HAP-1 (cell line): Measurements from ENCODE around the gene GALNT9.

Experiments
- DNase-seq, 2 experiments: peaks; one replicate each; pipeline ENCODE4 v3.0.0-alpha.2; 2016 to 2020; ENCODE audit warnings: low spot score in 2 of 2
- H3K27me3 ChIP-seq: fragments of 250-450 bp; sonication (Bioruptor Pico); 2 replicates; pipeline ENCODE4 v1.5.1; 2020; ENCODE audit warnings: low read depth, mild to moderate bottlenecking, moderate library complexity
- H3K36me3 ChIP-seq: fragments of 250-450 bp; sonication (Bioruptor Pico); replicated peaks from 2 replicates; pipeline ENCODE4 v1.5.1; 2020; ENCODE audit warnings: mild to moderate bottlenecking
- H3K4me1 ChIP-seq: fragments of 250-450 bp; sonication (Bioruptor Pico); 2 replicates; pipeline ENCODE4 v1.5.1; 2020; ENCODE audit warnings: mild to moderate bottlenecking
- H3K4me3 ChIP-seq: fragments of 250-450 bp; sonication (Bioruptor Pico); 2 replicates; pipeline ENCODE4 v1.5.1; 2020; ENCODE audit warnings: mild to moderate bottlenecking, moderate library complexity
- H3K9me3 ChIP-seq: fragments of 250-450 bp; sonication (Bioruptor Pico); 2 replicates; pipeline ENCODE4 v1.5.1; 2020; ENCODE audit warnings: mild to moderate bottlenecking, moderate library complexity
- in situ Hi-C: fragments of 300-500 bp; cut with MboI; formaldehyde crosslinking; loops from 3 replicates; pipeline ENCODE4 v1.14.3; 2020; ENCODE audit warnings: low sequenced_read_pairs, inconsistent platforms, mixed read lengths

GALNT9 gene

DNA sequence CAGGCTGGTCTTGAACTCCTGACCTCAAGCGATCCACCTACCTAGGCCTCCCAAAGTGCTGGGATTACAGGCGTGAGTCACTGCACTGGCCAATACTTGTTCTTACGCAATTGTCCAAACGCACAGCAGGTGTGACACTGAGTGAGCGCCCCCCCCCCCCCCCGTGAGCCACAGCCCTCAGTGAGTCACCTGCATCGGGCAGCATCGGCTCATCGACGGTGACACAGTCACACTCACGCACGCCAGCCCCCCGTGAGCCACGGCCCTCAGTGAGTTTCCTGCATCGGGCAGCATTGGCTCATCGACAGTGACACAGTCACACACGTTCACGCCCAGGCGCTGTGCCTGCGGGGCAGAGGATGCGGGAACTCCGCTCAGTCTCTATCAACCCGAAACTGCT is 42.5 kb downstream of the GALNT9 start:
- Histone ChIP-seq H3K4me3 (no peak overlapping the region), H3K4me1 (no peaks in the 10 kb centered on the region), H3K9me3 (no peaks in the 10 kb centered on the region), H3K27me3 (peaks cover 3% of the 10 kb centered on the region; the same call in 1 of the 2 replicates), H3K36me3 (no peaks in the 10 kb centered on the region)
- in situ Hi-C loops = no loop called here
- DNase-seq = no peak

DNA sequence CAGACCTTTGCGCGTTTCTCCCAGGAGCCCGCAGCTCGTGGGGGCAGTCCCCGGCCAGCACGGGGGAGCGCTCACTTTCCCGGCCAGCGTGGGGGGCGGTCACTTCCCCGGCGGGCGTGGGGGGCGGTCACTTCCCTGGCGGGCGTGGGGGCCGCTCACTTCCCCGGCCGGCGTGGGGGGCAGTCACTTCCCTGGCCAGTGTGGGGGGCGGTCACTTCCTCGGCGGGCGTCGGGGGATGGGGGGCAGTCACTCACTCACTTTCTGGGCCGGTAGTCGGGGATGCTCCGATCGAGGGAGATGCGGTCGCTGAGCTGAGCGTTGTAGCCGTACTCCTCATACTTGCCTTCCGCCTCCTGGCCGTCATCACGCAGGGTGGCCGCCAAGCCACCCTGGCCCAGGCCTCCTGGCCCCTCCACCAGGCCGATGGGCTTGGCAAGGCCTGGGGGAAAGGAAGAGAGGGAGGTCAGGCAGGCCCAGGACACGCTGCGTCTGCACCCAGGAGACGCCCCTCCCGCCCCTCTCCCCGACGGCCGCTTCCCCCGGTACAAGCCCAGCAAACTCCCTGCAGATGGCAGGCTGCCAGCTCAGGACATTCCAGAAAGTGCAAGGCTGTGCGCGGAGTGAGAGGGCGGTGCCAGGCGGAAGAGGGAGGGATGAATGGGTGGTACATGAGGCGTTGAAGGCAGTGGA is 43.3 kb downstream of the GALNT9 start:
- in situ Hi-C loops = no loop called here
- DNase-seq = peak in 1 of 2 experiments; percentile 72
- H3K4me1 ChIP-seq = no peaks in the 10 kb centered on the region
- H3K36me3 ChIP-seq = no peaks in the 10 kb centered on the region
- peaks cover 3% of the 10 kb centered on the region; the same call in 1 of the 2 replicates for H3K27me3 ChIP-seq
- H3K9me3 ChIP-seq = no peaks in the 10 kb centered on the region
- no peak overlapping the region for H3K4me3 ChIP-seq

DNA sequence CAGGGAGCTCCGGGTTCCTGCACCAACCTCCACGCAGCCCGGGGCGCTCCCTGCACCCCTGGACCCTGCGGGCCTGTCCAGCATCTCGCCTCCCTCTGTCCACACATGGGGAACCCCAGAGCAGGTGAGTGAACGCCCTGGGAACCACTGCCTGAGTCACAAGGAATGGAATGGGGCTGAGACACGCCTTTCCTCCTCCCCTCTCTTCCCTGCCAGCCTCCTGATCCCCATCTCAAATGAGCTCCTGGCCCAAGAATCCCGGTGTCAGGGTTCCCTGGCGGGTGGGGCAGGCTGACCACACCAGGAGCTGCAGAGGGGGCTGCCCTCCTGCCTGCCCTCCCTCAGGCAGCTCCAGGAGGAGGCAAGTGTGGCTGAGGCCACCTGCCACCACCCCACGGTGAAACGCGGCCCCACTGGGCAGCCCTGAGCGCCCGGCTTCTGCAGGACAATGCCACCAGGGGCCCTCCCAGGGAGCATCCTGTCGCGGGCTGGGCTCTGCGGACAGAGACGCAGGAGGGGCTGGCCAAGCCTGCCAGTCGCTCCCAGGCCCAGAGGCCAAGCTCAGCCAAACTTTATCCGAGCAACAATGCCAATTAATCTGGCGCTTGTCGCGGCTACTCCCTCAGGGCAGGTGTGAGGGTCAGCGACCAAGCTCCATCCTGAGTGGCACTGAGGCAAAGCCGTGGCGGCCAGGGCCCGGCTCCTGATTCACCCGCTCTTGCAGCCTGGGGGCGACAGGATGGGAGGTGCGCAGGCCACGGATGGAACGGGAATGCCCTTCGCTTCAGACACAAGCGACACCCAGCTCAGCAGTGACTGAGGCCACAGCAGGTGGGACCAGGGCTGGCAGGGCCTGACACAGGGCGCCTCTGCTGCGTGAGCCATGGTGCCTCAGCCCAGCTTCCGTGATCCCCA is 44.3 kb downstream of the GALNT9 start:
- in situ Hi-C loops = no loop called here
- Histone ChIP-seq H3K4me1 (no peaks in the 10 kb centered on the region), H3K9me3 (no peaks in the 10 kb centered on the region), H3K36me3 (no peaks in the 10 kb centered on the region), H3K27me3 (peaks cover 3% of the 10 kb centered on the region; the same call in 1 of the 2 replicates), H3K4me3 (no peak overlapping the region)
- no peak for DNase-seq

DNA sequence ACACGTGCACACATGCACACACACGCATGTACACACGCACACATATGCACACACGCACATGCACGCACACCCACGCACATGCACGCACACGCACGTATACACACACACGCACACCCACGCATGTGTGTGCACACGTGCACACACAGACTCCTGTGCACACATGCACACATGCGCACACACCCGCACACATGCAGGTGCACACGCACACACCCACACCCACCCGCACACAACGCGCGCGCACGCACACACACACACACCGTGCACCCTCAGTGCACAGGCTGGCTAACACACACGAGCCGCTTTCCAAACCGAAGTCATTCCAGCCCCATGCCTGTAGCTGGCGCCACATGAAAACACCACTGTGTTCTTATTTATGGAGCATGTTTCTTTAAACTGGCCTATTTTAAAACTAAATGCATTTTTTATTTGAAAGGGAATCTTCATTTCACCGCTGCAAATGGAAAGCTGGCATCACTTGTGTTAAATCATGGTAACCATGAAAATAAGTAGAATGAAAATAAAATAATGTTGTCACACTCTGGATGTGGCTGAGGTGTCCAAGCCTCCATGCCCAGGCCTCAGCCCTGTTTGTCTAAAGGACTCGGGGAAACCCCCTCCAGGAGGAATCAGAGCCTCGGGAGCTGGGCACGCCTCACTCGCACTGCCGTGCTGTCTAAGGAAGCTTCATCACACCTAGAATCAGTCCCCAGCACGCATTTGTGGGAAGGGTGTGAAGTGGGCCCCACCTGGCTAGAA is 45.1 kb downstream of the GALNT9 start:
- DNase-seq = no peak
- Histone ChIP-seq H3K4me3 (no peak overlapping the region), H3K27me3 (peaks cover 3% of the 10 kb centered on the region; the same call in 1 of the 2 replicates), H3K36me3 (no peaks in the 10 kb centered on the region), H3K9me3 (no peaks in the 10 kb centered on the region), H3K4me1 (no peaks in the 10 kb centered on the region)
- in situ Hi-C loops = no loop called here

DNA sequence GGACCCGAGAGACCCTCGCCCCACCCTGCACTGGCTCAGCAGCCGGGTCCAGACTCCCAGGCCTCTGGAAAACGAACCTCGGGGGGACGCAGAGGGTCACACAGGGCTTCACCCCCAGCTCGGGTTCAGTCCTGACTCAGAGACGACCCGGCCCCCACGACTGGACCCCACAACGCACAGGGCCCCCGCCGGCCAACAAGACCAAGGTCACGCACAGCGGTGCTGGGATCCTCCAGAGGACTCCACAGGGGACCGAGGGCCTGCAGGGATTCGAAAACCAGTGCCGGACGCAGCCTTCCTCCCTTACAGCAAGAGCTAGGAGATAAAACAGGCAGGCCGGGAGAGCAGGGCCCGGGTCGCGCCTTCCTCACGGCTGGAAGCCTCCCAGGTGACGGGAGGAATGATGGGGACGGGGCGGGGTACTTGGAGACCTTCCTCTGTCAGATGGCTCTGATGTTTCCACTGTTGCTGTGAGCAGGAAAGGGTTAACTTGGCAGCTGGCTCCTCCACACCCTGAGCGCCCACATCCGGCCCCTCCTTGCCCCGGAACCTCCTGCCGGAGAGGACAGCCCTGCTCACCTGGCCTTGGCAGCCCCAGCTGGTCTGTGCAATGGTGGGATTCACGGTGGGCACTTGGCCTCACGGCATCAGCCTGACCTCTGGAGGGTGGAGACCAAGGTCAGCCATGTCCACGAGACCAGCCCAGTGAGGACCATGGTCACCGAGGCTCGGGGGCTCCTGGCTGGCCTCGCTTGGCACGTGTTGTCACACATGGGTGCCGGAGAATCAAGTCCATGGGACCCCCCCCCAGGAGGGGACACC is 46.2 kb downstream of the GALNT9 start:
- Histone ChIP-seq H3K9me3 (no peaks in the 10 kb centered on the region), H3K4me3 (no peak overlapping the region), H3K27me3 (peaks cover 3% of the 10 kb centered on the region; the same call in 1 of the 2 replicates), H3K36me3 (no peaks in the 10 kb centered on the region), H3K4me1 (no peaks in the 10 kb centered on the region)
- in situ Hi-C loops = no loop called here
- DNase-seq = no peak

DNA sequence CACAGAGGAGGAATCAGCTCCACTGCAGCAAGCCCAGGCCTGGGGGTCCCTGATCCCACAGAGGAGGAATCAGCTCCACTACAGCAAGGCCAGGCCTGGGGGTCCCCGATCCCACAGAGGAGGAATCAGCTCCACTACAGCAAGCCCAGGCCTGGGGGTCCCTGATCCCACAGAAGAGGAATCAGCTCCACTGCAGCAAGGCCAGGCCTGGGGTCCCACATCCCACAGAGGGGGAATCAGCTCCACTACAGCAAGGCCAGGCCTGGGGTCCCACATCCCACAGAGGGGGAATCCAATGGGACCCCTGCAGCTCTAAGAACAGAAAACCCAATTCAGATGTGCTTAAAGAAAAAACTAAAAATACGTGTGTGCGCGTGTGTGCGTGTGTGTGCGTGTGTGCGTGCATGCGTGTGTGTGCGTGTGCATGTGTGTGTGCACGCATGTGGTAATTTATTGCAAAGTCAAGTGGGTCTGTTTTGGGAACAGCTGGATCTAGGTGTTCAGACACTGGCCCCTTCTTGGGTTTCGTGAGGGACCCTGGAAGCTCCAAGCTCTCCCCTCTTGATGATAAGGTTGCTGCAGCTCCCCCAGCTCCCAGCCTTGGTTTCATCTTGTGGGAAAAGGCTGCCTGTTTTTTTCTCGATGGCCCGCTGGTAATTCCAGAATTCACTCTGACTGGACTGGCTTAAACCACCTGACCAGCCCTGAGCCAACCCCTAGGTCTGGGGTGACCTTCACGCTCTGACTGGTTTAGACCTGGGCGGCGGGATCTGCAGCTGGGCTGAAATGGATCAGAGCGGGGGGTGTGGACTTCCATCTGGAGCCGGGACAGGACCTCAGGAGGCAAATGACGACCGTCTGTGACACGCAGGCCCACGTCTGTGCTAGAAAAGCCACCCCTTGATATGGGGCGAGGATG is 47.1 kb downstream of the GALNT9 start:
- Histone ChIP-seq H3K27me3 (peaks cover 3% of the 10 kb centered on the region; the same call in 1 of the 2 replicates), H3K9me3 (no peaks in the 10 kb centered on the region), H3K4me1 (no peaks in the 10 kb centered on the region), H3K4me3 (no peak overlapping the region), H3K36me3 (no peaks in the 10 kb centered on the region)
- in situ Hi-C loops = no loop called here
- no peak for DNase-seq

DNA sequence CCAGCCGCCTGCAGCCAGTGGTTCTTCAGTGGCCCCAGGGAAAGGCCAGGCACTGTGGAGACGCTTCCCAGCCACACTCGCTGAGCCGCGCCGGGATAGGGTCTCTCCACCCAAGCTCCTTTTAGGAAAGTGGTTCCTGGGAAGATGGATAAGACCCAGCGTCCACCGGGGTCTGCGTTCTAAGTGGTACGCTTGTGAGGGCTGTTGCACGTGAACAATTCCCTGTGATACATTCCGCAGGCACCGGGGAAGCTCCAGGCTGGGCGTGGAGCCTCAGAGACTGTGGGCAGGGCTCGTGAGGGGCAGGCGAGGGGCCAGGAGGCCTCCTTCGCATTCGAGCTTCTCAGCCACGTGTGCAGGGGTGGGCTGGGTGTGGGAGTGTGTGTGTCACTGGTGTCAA is 48.4 kb downstream of the GALNT9 start:
- in situ Hi-C loops = no loop called here
- Histone ChIP-seq H3K4me1 (no peaks in the 10 kb centered on the region), H3K36me3 (no peaks in the 10 kb centered on the region), H3K9me3 (no peaks in the 10 kb centered on the region), H3K27me3 (0 out of 2 replicates have a peak, but pooled peaks cover 3% of the 10 kb centered on the region), H3K4me3 (no peak overlapping the region)
- no peak for DNase-seq

DNA sequence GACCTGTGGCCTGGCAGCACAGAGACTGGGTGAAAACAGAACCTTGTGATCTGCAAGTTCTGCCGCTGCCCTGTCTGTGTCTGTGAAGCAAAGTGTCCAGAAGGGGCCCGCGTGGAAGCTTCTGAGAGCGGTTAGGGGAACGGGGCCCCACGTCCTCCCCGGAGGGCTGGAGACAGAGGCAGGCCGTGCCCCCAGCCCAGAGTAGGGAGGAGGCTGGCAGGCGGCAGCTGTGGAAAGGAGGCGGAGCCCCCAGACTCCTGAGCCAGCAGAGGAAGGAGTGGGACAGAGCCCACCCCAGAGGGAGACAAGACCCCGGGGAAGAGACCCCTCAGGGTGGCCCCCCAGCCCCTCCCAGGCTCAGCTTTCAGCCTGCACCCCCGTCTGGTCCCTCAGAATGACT is 49.0 kb downstream of the GALNT9 start:
- in situ Hi-C loops = no loop called here
- no peaks in the 10 kb centered on the region for H3K36me3 ChIP-seq
- no peaks in the 10 kb centered on the region for H3K27me3 ChIP-seq
- no peaks in the 10 kb centered on the region for H3K4me1 ChIP-seq
- DNase-seq = no peak
- no peak overlapping the region for H3K4me3 ChIP-seq
- H3K9me3 ChIP-seq = no peaks in the 10 kb centered on the region

DNA sequence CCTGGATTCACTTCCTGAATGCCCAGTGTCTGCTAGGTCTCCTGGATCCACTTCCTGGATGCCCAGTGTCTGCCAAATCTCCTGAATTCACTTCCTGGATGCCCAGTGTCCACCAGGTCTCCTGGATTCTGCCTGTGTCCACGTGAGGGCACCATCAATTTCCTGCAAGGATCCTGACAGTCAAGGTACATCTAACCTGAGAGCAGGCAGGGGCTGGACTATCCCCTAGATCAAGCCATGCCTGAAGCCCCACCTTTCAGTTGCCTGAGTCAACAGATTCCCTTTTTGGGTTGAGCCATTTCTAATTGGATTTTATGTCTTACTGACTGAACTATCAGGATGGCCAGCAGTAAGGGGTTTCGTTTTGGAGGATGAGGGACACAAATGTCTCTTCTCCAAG is 49.5 kb downstream of the GALNT9 start:
- H3K4me1 ChIP-seq = no peaks in the 10 kb centered on the region
- H3K9me3 ChIP-seq = no peaks in the 10 kb centered on the region
- no peaks in the 10 kb centered on the region for H3K27me3 ChIP-seq
- no peaks in the 10 kb centered on the region for H3K36me3 ChIP-seq
- H3K4me3 ChIP-seq = no peak overlapping the region
- in situ Hi-C loops = no loop called here
- DNase-seq = no peak

DNA sequence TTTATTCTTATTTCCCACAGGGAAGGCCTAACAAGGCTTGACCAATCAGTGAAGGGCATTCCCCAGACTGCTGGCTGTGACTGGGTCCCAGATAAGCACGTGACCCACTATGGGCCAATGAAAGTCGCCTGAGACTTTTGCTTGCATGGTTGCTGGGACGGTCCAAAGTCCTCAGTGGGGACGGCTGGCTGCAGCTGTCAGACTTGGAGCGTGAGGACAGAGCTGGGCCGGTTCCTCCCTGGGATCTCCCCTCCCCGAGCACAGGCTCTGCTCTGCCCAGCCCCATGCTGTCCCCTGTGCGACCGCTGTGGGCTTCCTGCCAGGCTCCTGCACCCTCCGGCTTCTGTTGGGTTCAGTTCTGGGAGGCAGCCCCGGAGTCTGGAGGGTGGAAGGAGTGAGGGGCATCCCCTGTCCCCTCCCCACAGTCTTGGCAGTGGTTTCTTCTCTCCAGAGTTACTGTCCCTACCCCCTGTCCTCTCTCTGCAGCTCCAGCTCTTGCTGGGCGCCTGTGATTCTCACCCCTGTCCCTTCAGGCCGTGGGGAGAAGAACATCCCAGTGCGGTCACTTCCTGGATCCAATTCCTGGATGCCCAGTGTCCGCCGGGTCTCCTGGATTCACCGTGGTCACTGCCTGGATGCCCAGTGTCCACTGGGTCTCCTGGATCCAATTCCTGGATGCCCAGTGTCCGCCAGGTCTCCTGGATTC is 50.1 kb downstream of the GALNT9 start:
- no peaks in the 10 kb centered on the region for H3K9me3 ChIP-seq
- no peak for DNase-seq
- no peak overlapping the region for H3K4me3 ChIP-seq
- H3K4me1 ChIP-seq = no peaks in the 10 kb centered on the region
- in situ Hi-C loops = no loop called here
- no peaks in the 10 kb centered on the region for H3K27me3 ChIP-seq
- H3K36me3 ChIP-seq = no peaks in the 10 kb centered on the region

DNA sequence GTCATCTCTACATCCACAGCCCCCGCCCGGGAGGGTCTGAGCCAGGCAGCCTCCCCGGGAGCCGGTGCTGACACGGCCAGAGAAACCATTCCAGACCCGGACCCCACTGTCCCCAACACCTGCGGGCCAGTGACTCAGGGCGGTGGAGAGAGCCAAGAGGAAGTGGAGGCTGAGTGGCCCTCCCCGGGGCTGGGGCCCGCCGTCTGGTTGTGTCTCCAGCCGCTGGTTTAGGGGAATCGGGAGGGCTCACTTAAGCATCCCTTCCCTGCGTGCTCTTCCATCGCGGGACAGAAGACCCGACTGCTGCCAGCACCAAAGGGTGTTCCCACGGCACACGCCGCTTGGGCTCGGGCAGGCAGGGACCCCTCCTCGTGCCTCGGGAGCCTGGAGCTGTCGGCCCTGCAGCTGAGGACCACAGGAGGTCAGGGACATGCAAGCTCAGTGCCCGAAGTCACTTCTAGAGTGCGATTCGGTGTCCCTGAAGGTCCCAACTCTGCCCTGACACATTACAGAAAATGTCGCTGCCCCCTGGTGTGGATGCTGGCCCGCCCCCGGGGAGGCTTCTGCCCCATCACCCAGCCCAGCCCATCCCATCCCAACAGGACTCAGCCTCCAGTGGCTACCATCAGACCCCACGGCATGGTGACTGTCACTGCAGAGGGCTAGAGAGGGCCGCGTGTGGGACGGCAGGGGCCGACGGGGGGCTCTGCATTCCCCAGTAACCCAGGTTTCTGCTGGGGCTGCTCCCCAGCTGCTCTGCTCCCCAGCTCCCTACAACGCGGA is 50.8 kb downstream of the GALNT9 start:
- in situ Hi-C loops = no loop called here
- no peaks in the 10 kb centered on the region for H3K4me1 ChIP-seq
- H3K4me3 ChIP-seq = no peak overlapping the region
- no peak for DNase-seq
- no peaks in the 10 kb centered on the region for H3K9me3 ChIP-seq
- no peaks in the 10 kb centered on the region for H3K36me3 ChIP-seq
- H3K27me3 ChIP-seq = no peaks in the 10 kb centered on the region
